22Rv1 (cell line): ENCODE measurements around the gene STARD7.

Experiments used
- CTCF ChIP-seq: fragments of 450-650 bp; IDR thresholded peaks from 2 replicates; pipeline ENCODE4 v1.5.1; 2017; ENCODE audit warnings: mild to moderate bottlenecking
- ZFX ChIP-seq: fragments of 450-650 bp; IDR thresholded peaks from 2 replicates; pipeline ENCODE4 v1.6.1; 2017; ENCODE audit warnings: antibody characterized with exemption, borderline replicate concordance

- TF ChIP-seq CTCF (no peak), ZFX (no peak)
These were observed 33.4 kb upstream of the STARD7 start for GRCh38 chr2:96241900-96242611.
